ENCODE data around the gene UBE2S.
"Not testable (repeated sequence)": the region's sequence is repeated elsewhere in the genome, so short reads cannot be mapped to it uniquely, and the experiment has no call there.

The UBE2S gene

DNA sequence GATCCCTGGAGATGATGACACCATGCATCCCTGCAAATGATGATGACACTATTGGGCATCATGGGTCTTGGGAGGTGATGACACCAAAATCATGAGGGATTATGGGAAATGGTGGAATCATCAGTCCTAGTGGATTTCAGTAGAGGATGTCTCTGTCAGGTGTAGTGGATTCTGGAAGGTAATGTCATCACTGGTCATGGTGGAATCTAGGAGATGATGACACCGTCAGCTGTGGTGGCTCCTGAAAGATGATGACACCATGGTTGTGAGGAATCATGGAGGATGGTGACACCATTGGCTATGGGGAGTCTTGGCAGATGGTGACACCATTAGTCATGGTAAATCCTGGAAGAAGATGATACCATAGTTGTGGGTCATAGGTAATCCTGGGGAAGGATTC is 23.6 kb upstream of the UBE2S start:
- TF ChIP-seq ZNF274 (IDR thresholded peaks at IDR 0.05; ENCODE audit: low read depth, low read length), result no peak

DNA sequence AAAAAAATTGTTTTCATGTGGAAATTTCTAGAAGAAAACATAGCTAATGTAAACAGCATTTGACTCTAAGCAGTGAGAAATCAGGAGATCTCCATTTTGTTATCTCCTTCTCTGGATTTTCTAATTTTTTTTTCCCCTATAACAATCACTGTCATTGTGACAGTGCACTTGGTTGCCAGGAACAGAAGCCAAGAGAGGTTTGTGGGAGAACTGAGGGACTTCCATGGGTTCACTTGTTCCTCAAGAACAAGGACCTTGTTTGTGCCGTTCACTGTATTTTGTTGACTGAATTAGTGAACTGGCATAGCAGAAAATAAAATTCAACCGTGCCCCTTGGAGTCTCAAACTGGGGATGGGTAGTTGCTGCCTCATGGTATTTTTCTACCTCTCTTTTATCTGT is 18.5 kb upstream of the UBE2S start:
- no peak for TF ChIP-seq ZNF274 (IDR thresholded peaks at IDR 0.05; ENCODE audit: low read depth, low read length)
- H3K4me3 ChIP-seq (ENCODE audit: low read length), result no peak overlapping the region

More for the DNA sequence above, 23.6 kb upstream of the UBE2S start:
- no peak overlapping the region for H3K4me3 ChIP-seq (ENCODE audit: low read length)

DNA sequence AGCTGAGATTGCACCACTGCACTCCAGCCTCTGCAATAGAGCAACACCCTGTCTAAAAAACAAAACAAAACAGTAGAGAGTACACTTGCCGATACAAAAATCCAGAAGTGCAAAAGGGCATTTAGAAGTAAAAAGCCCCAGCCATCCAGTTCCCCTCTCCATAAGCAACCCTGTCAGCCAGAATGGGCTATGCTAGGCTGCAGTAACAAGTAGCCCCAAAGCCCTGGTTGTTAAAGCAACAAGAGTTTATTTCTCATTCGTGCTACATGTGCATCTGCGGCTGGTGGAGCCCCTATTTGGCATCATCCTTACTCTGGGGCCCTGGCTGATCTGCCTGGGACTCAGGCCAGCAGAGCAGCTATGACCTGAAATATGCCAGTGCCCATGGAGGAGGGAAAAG is 16.9 kb upstream of the UBE2S start:
- TF ChIP-seq ZNF274 (IDR thresholded peaks at IDR 0.05; ENCODE audit: low read depth, low read length), result no peak
- no peak overlapping the region for H3K4me3 ChIP-seq (ENCODE audit: low read length)

DNA sequence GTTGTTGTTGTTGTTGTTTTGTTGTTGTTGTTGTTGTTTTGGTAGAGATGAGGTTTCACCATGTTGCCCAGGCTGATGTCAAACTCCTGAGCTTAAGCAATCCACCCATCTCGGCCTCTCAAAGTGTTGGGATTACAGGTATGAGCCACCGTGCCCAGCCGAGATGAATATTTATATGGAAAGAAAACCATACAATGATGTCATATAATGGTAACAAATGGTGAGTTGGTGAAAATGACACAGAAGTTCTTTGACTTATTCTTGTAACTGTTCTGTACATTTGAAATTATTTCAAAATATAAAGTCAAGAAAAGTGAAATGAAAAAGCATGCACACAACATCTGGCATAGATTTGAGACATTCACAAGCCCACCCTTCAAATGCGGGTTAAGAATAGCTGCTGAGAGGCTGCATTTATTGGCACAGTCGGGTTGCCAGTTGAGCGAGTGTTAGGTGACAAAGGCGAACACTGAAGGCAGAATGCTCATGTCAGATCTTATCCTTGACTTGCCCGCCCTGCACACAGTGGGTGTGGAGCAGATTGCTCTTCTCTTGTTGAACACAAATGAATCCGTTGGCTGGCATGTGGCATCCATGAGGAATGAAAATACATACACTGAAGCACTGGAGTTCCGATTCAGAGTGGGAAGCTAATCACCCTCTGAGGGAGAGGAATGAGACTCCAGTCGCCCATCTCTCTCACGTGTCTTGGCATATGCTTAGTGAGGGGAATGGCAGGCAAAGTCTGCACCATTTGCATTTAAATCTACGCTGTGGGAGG is 15.8 kb upstream of the UBE2S start:
- no peak for TF ChIP-seq ZNF274 (IDR thresholded peaks at IDR 0.05; ENCODE audit: low read depth, low read length)
- no peak overlapping the region for H3K4me3 ChIP-seq (ENCODE audit: low read length)

DNA sequence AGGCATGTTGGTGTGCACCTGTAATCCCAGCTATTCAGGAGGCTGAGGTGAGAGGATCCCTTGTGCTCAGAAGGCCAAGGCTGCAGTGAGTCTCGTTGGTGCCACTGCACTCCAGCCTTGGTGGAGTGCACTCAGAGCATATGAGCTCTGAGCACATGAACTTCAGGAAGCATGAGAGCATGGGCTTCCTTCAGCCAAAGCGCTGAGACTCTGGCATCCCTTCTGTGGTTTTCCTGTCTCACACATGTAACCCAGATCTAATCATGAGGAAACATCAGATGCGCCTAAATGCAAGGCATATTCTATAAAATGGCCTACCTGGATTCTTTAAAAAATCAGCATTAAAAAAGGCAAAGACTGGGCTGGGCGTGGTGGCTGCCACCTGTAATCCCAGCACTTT is 13.7 kb upstream of the UBE2S start:
- H3K4me3 ChIP-seq (ENCODE audit: low read length), result not testable (repeated sequence)

DNA sequence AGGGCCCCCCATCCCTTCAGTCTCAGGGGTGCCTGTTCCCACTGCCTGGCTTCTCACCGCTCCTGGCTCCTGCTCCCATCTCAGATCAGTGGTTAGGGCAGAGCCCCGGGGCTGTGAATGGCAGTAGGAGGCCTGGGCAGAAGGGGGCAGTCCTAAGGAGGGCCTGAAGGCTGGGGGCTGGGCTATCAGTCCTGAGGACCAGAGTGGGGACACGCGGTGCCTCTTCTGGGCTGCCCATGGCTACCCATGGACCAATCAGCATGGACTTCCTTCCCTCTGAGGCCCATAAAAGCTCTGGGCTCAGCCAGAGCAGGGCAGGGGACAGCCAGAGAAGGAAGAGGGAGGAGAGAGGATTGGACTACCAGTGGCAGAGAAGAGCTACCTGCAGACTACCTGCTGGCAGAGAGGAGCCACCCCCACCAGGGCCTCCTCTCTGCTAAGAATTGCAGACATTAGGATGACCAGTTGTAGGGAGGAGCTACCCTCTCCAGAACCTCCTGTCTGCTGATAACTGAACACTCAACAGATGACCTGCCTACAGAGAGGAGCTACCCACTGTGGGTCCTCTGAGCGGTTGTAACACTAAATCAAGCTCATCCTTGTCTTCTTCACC is 12.1 kb upstream of the UBE2S start:
- no peak overlapping the region for H3K4me3 ChIP-seq (ENCODE audit: low read length)
- no peak for TF ChIP-seq ZNF274 (IDR thresholded peaks at IDR 0.05; ENCODE audit: low read depth, low read length)

DNA sequence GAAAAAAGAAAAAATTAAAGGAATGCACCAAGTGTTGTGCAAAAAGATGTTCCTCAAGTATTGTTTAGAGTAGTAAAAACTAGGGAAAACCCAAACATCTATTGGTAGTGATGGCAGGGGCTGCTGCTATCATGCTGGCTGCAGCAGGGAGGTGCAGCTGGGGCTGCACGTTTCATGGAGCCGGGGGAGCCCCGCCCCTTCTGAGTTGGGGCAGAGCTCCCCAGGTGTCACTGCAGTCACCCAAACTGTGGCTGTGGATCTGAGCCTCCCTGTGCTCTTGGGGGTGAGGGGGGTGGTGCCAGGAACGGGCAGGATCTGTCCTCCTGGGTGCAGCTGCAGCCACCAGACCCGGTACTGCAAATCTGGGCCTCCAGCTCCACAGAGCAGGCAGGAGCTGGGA is 11.5 kb upstream of the UBE2S start:
- no peak overlapping the region for H3K4me3 ChIP-seq (ENCODE audit: low read length)
- TF ChIP-seq ZNF274 (IDR thresholded peaks at IDR 0.05; ENCODE audit: low read depth, low read length), result no peak

DNA sequence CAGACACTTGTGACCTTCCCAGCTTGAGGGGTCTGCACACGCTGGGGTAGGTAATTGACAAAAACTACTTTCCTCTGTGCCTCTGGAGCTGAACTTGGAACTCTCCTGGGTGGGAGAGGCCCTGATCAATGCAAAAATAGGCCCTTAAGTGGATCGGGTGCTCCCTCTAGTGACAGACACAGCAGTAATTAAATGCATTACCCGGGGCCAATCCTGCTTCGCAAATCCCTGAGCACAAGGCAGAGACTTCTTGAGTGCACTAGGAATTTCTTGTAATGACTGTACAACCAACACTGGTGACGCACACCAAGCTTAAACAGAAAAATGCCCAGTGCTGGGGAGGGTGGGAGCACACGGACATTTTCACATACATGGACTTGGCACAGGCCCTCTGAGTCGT is 10.6 kb upstream of the UBE2S start:
- TF ChIP-seq ZNF274 (IDR thresholded peaks at IDR 0.05; ENCODE audit: low read depth, low read length), result no peak
- H3K4me3 ChIP-seq (ENCODE audit: low read length), result no peak overlapping the region

DNA sequence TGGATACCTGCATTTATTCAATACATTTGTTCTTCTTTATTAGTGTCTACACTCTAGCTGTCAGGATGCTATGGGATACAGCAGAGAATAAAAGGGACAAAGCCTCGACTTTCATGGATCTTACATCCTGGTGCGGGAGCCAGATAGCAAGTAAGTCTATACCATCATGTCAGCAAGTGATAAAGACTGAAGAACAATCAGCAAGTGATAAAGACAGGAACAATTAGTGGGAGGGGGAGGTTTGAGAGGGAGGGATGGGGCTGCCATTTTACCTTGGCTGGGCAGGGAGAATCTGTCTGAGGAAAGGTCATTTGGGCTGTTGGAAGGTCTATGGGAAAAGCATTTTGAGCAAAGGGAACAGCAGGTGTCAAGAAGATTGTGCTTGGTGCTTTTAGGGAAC is 2.6 kb upstream of the UBE2S start:
- no peak overlapping the region for H3K4me3 ChIP-seq (ENCODE audit: low read length)
- TF ChIP-seq ZNF274 (IDR thresholded peaks at IDR 0.05; ENCODE audit: low read depth, low read length), result no peak

DNA sequence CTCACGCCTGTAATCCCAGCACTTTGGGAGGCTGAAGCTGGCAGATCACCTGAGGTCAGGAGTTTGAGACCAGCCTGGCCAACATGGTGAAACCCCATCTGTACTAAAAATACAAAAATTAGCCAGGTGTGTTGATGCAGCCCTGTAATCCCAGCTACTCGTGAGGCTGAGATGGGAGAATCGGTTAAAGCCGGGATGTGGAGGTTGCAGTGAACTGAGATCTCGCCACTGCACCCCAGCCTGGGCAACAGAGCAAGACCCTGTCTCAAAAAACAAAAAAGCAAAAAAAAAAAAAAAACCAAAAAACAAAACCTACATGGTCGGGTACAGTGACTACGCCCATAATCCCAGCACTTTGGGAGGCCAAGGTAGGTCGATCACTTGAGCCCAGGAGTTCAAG is 1.6 kb upstream of the UBE2S start:
- H3K4me3 ChIP-seq (ENCODE audit: low read length), result not testable (repeated sequence)

DNA sequence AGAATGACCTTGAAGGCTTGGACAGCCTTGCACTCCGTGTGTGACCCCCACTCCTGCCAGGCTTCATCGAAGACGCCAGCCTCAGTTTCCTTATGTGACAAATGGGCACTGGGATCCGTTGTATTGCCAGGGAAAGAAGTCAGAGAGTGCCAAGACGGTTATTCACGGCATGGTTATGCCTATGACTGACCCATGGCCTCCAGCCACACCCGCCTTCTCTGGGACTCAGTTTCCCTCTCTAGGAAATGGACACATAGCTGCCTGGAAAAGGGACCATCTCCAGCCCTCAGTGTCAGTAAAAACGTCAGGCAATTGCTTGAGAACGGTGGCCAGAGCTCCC is 915 bp upstream of the UBE2S start:
- no peak for TF ChIP-seq ZNF274 (IDR thresholded peaks at IDR 0.05; ENCODE audit: low read depth, low read length)
- H3K4me3 ChIP-seq (ENCODE audit: low read length), result peak overlapping the region; percentile 37; the same call in 1 of the 2 replicates

DNA sequence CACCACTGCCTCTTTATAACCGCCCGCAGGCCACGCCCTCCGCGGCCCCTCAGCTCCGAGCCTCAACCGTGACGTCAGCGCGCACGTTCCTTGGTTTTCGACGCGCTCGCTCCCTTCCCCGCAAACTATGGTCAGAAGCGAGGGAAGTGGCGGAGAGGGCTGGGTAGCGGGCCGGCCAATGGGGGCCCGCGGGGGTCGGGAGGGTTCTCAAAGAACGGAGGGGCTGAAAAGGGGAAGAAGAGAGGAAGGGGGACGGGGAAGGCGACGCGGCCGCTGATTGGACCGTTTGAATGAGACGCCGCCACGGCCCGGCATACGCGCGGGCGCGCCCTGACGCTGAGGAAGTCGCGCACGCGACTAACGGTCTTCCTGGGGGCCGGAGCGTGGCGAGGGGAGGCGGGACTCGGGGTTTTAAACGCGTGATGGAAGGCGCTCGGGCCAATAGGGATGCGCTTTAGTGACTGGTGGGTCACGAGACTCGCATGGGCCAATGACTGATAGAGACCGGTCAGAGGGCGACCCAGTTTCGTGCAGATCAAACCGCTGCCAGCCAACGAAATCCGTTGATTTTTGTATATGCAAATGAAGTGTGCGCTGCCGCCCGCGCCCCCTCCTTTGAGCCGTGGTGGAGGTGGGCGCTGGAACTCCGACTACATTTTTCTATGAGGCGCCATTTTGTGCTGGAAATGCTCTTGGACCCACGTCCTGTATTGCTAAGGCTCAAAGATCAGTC is 378 bp upstream of the UBE2S start:
- TF ChIP-seq ZNF274 (IDR thresholded peaks at IDR 0.05; ENCODE audit: low read depth, low read length), result no peak
- peak overlapping the region; percentile 83; the same call in 1 of the 2 replicates for H3K4me3 ChIP-seq (ENCODE audit: low read length)

DNA sequence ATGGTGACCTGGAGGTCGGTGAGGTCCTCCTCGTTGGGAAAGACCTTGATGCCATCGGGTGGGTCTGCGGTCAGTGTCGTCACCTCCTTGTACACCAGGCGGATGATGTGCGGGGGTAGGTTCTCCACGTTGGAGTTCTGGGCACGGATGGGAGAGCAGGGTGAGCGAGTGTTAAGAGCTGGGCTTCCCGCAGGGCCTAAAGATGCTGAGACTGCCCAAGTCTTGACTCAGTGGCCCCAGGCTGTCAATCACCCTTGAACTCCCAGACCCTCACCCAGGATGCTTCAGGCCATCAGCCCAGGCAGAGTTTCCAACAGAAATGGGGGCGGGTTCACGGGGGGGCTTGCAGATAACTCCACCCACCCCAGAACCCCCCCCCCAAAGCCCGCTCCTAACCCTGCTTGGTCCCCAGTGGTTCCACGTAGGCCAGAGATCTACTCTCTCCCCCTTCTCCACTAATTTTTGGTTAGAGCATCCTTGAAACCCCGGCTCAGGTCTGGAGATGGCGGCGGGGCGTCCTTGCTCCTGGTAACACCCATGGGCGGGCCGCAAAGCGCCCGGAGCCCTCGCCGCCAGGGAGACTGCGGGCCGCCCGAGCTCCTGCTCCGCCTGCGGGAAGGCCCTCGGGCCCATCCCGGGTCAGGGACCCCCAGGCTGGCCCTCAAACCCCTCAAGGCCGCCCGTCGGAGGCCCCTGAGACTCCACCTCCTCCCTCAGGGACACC is 600 bp downstream of the UBE2S start:
- H3K4me3 ChIP-seq (ENCODE audit: low read length), result peak overlapping the region; percentile 83
- no peak for TF ChIP-seq ZNF274 (IDR thresholded peaks at IDR 0.05; ENCODE audit: low read depth, low read length)

DNA sequence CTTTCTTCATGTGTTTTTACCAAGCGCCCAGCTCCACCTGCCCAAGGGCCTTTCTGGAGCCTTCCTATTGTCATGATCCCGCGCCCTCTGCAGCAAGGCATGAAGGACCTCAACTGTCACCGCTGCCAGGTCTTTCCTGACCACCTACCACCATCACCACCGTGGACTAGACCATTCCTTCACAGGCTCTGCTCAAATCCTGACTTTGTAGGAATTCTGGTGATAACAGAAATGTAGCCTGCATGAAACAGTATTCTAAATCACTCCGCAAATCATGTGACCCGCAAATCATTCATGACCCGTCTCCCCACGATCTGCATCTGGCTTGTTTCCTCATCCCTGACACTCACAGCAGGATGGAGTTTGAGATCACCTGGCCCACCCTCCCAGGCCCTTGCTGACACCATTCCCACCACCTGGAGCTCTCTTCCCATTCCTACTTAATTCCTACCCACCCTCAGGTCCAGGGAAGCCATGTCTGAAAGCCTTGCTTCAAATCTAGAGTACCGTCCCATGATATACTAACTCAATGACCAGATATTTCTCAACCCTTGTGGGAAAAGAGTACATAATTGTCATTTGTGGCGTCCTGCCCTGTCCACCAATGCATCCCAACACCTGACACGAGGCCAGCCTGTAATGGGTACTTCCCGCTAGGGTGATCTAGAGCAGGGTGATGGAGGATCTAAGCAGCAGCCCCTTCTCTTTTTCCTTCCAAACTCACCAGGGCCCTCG is 1.3 kb downstream of the UBE2S start:
- H3K4me3 ChIP-seq (ENCODE audit: low read length), result peak overlapping the region; percentile 83
- no peak for TF ChIP-seq ZNF274 (IDR thresholded peaks at IDR 0.05; ENCODE audit: low read depth, low read length)

Measured in GM08714 (cell line).